ENCODE data around the gene PNLIPRP2.

- no peak for TF ChIP-seq CTCF (IDR thresholded peaks at IDR 0.05; ENCODE audit: poor library complexity)
- TF ChIP-seq EZH2phosphoT487 (IDR thresholded peaks at IDR 0.05; ENCODE audit: low read depth, severe bottlenecking, unreplicated experiment) = no peak
Measured at GRCh38 chr10:116596062-116596461, 24.7 kb upstream of the PNLIPRP2 start.
